K562 (cell line): ENCODE results near the gene PRKCB. TPM values are rescaled to one million over a fixed set of nuclear protein-coding genes. Genes with fewer than 3 reads are reported as not detected.

Experiments used
- ARID1B ChIP-seq: fragments of 450-650 bp; IDR thresholded peaks from 2 replicates; pipeline ENCODE4 v1.6.1; 2016; ENCODE audit warnings: antibody characterized with exemption, mild to moderate bottlenecking, inconsistent platforms
- ATF1 ChIP-seq, 2 experiments: fragments of 450-650 bp in 1 of 2; IDR thresholded peaks; 2 replicates each; pipeline ENCODE4 v1.6.1; 2016; ENCODE audit warnings: missing compliant biosample characterization in 1 of 2, missing genetic modification characterization in 1 of 2
- ATF3 ChIP-seq, 2 experiments: fragments of 450-650 bp in 1 of 2; sonication (generic) in 1 of 2; formaldehyde crosslinking in 1 of 2; IDR thresholded peaks in 1 of 2; conservative IDR thresholded peaks in 1 of 2; 2 replicates each; pipeline versions ENCODE4 v1.6.1 to v1.8.1; 2016 to 2023; ENCODE audit warnings: mild to moderate bottlenecking in 2 of 2, moderate library complexity in 2 of 2, inconsistent platforms in 1 of 2, missing genetic modification reagents in 1 of 2
- CHD1 ChIP-seq: fragments of 200-600 bp; sonication (generic); IDR thresholded peaks from one replicate; pipeline ENCODE4 v1.6.1; 2012; ENCODE audit warnings: mild to moderate bottlenecking, moderate library complexity, low read length, inconsistent platforms
- DLX4 ChIP-seq: fragments of 250-450 bp; sonication (Bioruptor Pico); IDR thresholded peaks from 2 replicates; pipeline ENCODE4 v1.6.1; 2021; ENCODE audit warnings: mild to moderate bottlenecking
- DPF2 ChIP-seq: fragments of 450-650 bp; IDR thresholded peaks from 2 replicates; pipeline ENCODE4 v1.6.1; 2016
- ETV6 ChIP-seq, 3 experiments: fragments of 150-350 bp in 1 of 3; sonication (generic) in 1 of 3; formaldehyde crosslinking in 1 of 3; IDR thresholded peaks; 2 replicates each; pipeline versions ENCODE4 v1.6.1 to v1.8.0; 2014 to 2022; ENCODE audit warnings: borderline replicate concordance in 2 of 3, low read depth in 2 of 3, antibody characterized with exemption in 1 of 3, low read length in 1 of 3, mild to moderate bottlenecking in 1 of 3, missing genetic modification reagents in 1 of 3
- FOSL1 ChIP-seq: fragments of 200-800 bp; sonication (Bioruptor generic); conservative IDR thresholded peaks from 2 replicates; pipeline ENCODE4 v1.6.1; 2016; ENCODE audit warnings: missing genetic modification characterization, missing compliant biosample characterization
- MYBL2 ChIP-seq, 2 experiments: fragments of 450-650 bp in 1 of 2; sonication (generic) in 1 of 2; formaldehyde crosslinking in 1 of 2; IDR thresholded peaks; 2 replicates each; pipeline versions ENCODE4 v1.6.1 to v1.8.1; 2017 to 2022; ENCODE audit warnings: borderline replicate concordance in 1 of 2, inconsistent platforms in 1 of 2, low read depth in 1 of 2, mild to moderate bottlenecking in 1 of 2, missing genetic modification reagents in 1 of 2, moderate library complexity in 1 of 2
- NR2C2 ChIP-seq, 2 experiments: fragments of 200-800 bp in 1 of 2; sonication (Bioruptor generic) in 1 of 2; sonication (generic) in 1 of 2; formaldehyde crosslinking in 1 of 2; IDR thresholded peaks; 2 replicates each; pipeline versions ENCODE4 v1.6.1 to v1.8.0; 2016 to 2022; ENCODE audit warnings: mild to moderate bottlenecking in 1 of 2, missing compliant biosample characterization in 1 of 2, missing genetic modification characterization in 1 of 2, missing genetic modification reagents in 1 of 2
- PHF8 ChIP-seq: fragments of 200-600 bp; sonication (generic); IDR thresholded peaks from 2 replicates; pipeline ENCODE4 v1.6.1; 2012; ENCODE audit warnings: mixed run types, mild to moderate bottlenecking, inconsistent platforms, low read length, moderate library complexity, borderline replicate concordance
- POLR2AphosphoS2 ChIP-seq: IDR thresholded peaks from 2 replicates; pipeline ENCODE4 v1.6.1; 2012; ENCODE audit warnings: low read length, improper control_type of control experiment
- USF1 ChIP-seq: sonication (generic); formaldehyde crosslinking; IDR thresholded peaks from 2 replicates; pipeline ENCODE4 v1.9.0; 2022; ENCODE audit warnings: mild to moderate bottlenecking, missing genetic modification reagents
- YY1 ChIP-seq, 3 experiments: IDR thresholded peaks; 2 replicates each; pipeline ENCODE4 v1.6.1; 2011; ENCODE audit warnings: low read length in 2 of 3, mild to moderate bottlenecking in 2 of 3, moderate library complexity in 2 of 3, borderline replicate concordance in 1 of 3, control low read depth in 1 of 3, low read depth in 1 of 3; ENCODE audit not compliant: insufficient read depth in 3 of 3, insufficient replicate concordance in 2 of 3, control insufficient read depth in 1 of 3, insufficient read length in 1 of 3; ENCODE audit errors: extremely low read depth in 1 of 3
- ZNF212 ChIP-seq: fragments of 450-650 bp; formaldehyde crosslinking; IDR thresholded peaks from 2 replicates; pipeline ENCODE4 v1.4.0; 2020; ENCODE audit warnings: mild to moderate bottlenecking
- ZNF644 ChIP-seq: fragments of 200-800 bp; sonication (Bioruptor generic); IDR thresholded peaks from 2 replicates; pipeline ENCODE4 v1.6.1; 2016; ENCODE audit warnings: low read depth, missing genetic modification characterization, missing compliant biosample characterization
- ZNF764 ChIP-seq: fragments of 250-450 bp; sonication (Bioruptor Pico); IDR thresholded peaks from 2 replicates; pipeline ENCODE4 v1.4.0; 2020; ENCODE audit warnings: low read depth, mild to moderate bottlenecking, moderate library complexity
- ZNF780A ChIP-seq: fragments of 250-450 bp; sonication (Bioruptor Pico); IDR thresholded peaks from 2 replicates; pipeline ENCODE4 v1.5.0; 2021; ENCODE audit warnings: mild to moderate bottlenecking
- ZNF79 ChIP-seq: fragments of 250-450 bp; sonication (Bioruptor Pico); IDR thresholded peaks from 2 replicates; pipeline ENCODE4 v1.4.0; 2020; ENCODE audit warnings: low read depth, mild to moderate bottlenecking, moderate library complexity
- polyA plus RNA-seq, 8 experiments: library from polyadenylated mRNA; depleted of rRNA in 4 of 8; stranded (reverse) in 5 of 8; unstranded in 3 of 8; fragments of >200 nt; fragmentation: Nextera tagmentation in 2 of 8; fragmentation: Illumina TruSeq in 1 of 8; extraction: Ambion mirVana in 2 of 8; extraction: Trizol in 1 of 8; gene quantifications; 2 replicates each; pipeline versions ENCODE4 v1.2.1 to v1.2.3, GENCODE V29; 2011 to 2014; ENCODE audit warnings: inconsistent platforms in 1 of 8, missing spikeins in 1 of 8
- total RNA-seq, 7 experiments: library from RNA; depleted of rRNA in 6 of 7; stranded (reverse); fragments of >200 nt in 6 of 7; fragmentation: Illumina TruSeq in 2 of 7; extraction: Trizol in 2 of 7; gene quantifications; 2 replicates each; pipeline versions ENCODE4 v1.2.1 to v1.2.3, GENCODE V29; 2011 to 2021; ENCODE audit warnings: low replicate concordance in 1 of 7
- TF ChIP-seq, protein P1 (sequence below): fragments of 450-650 bp; formaldehyde crosslinking; IDR thresholded peaks from 2 replicates; pipeline ENCODE4 v1.4.0; 2022; ENCODE audit warnings: mild to moderate bottlenecking, moderate library complexity

PRKCB gene
- total and polyA plus RNA-seq, 9 of the 15 experiments (the other 6 are each of a cell fraction or from before 2014, with no cell fraction given), result 49.9 to 276 (median 148) TPM

- peak in 1 of 3 experiments; percentile 47 for TF ChIP-seq YY1 (IDR thresholded peaks at IDR 0.05; ENCODE audit: borderline replicate concordance in 1 of 3, control insufficient read depth in 1 of 3, extremely low read depth in 1 of 3, insufficient read depth in 3 of 3, insufficient read length in 1 of 3, insufficient replicate concordance in 2 of 3, low read depth in 1 of 3, low read length in 2 of 3)
- TF ChIP-seq ATF1 (CRISPR knock-in tag; IDR thresholded peaks at IDR 0.05), result no peak
- TF ChIP-seq ATF1 (tag; IDR thresholded peaks at IDR 0.05), result no peak
- peak; percentile 30; the same call in 1 of the 2 replicates for TF ChIP-seq DPF2
- no peak for TF ChIP-seq ZNF212 (CRISPR knock-in tag)
- peak; percentile 22; the same call in 1 of the 2 replicates for TF ChIP-seq ZNF644 (tag)
- no peak for TF ChIP-seq POLR2AphosphoS2
- TF ChIP-seq FOSL1 (tag), result peak; percentile 45; the same call in 1 of the 2 replicates
- TF ChIP-seq ZNF764, result no peak
- TF ChIP-seq NR2C2 (CRISPR knock-in tag; IDR thresholded peaks at IDR 0.05), result no peak
- TF ChIP-seq NR2C2 (tag; IDR thresholded peaks at IDR 0.05), result peak; percentile 31; the same call in 1 of the 2 replicates
- TF ChIP-seq CHD1, result no peak
- TF ChIP-seq MYBL2 (IDR thresholded peaks at IDR 0.05; ENCODE audit: low read depth), result peak; percentile 72
- TF ChIP-seq MYBL2 (CRISPR knock-in tag; IDR thresholded peaks at IDR 0.05; ENCODE audit: borderline replicate concordance), result no peak
- TF ChIP-seq, protein P1, sequence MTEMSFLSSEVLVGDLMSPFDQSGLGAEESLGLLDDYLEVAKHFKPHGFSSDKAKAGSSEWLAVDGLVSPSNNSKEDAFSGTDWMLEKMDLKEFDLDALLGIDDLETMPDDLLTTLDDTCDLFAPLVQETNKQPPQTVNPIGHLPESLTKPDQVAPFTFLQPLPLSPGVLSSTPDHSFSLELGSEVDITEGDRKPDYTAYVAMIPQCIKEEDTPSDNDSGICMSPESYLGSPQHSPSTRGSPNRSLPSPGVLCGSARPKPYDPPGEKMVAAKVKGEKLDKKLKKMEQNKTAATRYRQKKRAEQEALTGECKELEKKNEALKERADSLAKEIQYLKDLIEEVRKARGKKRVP (CRISPR knock-in tag), result peak; percentile 71
- TF ChIP-seq PHF8, result no peak
- no peak for TF ChIP-seq DLX4 (CRISPR knock-in tag)
- no peak for TF ChIP-seq USF1
- TF ChIP-seq ZNF79, result no peak
- peak; percentile 42 for TF ChIP-seq ARID1B
- no peak for TF ChIP-seq ZNF780A (CRISPR knock-in tag)
- peak; percentile 86 for TF ChIP-seq ATF3 (IDR thresholded peaks at IDR 0.05)
- no peak for TF ChIP-seq ATF3 (CRISPR knock-in tag; conservative IDR thresholded peaks at IDR 0.05)
- TF ChIP-seq ETV6 (IDR thresholded peaks at IDR 0.05; ENCODE audit: borderline replicate concordance in 1 of 2, low read depth in 2 of 2, low read length in 1 of 2), result no peak
- no peak for TF ChIP-seq ETV6 (CRISPR knock-in tag; IDR thresholded peaks at IDR 0.05; ENCODE audit: borderline replicate concordance)
Observed at GRCh38 chr16:24074574-24074973, 238.8 kb downstream of the PRKCB start (continued).
